ENCODE measurements around the gene SLC25A22. TPM values are rescaled to one million over a fixed set of nuclear protein-coding genes. Genes with fewer than 3 reads are reported as not detected.

Gene SLC25A22
- total RNA-seq, 2 experiments from 2014 or later, result 9.1 to 11.1 TPM

DNA sequence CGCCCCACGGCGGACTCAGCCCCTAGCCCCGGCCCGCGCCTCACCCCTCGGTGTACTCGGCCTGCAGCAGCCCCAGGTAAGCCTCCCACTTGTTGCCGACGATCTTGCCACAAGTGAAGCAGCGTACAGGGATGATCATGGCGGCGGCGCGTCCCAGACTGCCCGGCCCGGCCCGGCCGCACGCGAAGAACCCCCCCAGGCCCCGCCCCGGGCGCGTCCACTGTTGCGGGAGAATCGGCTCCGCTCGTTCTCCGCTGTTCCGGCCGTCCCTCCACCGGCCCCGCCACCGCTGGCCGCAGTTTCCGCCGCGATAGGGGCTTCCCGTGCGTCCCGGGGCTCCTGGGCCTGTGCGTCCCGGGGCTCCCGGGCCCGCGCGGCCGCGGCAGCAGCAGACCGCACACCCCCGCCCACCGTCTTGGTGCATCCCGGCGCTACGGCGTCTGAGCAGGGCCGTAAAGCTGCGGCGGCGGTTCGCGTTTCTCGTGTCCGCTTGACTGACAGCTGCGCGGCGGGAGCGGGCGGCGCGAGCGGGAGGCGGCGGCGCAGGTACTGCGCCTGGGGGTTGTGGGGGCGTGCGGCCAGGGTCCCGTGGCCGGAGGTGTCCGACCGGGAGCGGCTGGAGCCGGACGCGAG, 44.4 kb upstream of the SLC25A22 start, which contains the start of the genes POLR2L and TSPAN4:
Gene POLR2L, minus strand, starts transcription at position 160 of the 633 bp plus-strand sequence. Its CDS starts 21 bp downstream, at position 139.
Gene TSPAN4, plus strand, starts transcription at position 483 of the 633 bp plus-strand sequence. CDS start 7,453 bp downstream, outside the sequence.
- Histone ChIP-seq H3K9me3 (ENCODE audit: control insufficient read depth in 1 of 2, insufficient read depth in 1 of 2, low read length in 2 of 2) (no peaks in the 10 kb centered on the region), H3K27me3 (ENCODE audit: control insufficient read depth in 1 of 2, insufficient read depth in 2 of 2, low read length in 2 of 2) (peaks cover 0 to 2% of the 10 kb centered on the region in 2 experiments), H3K27ac (ENCODE audit: low read depth in 1 of 2, low read length in 2 of 2) (peak within 1 kb of the TSS in 1 of 2 donors; percentile 50), H3K36me3 (ENCODE audit: insufficient read depth, low read length) (peaks cover 26% of the 10 kb centered on the region), H3K4me3 (ENCODE audit: low read length) (peak within 1 kb of the TSS; percentile 91), H3K4me1 (ENCODE audit: insufficient read depth, low read length) (peaks cover 43% of the 10 kb centered on the region)
- H3K36me3 Mint-ChIP-seq (ENCODE audit: low read depth), result peaks cover 22% of the 10 kb centered on the region
- H3K4me3 Mint-ChIP-seq, result peak within 1 kb of the TSS; percentile 87
- no peaks in the 10 kb centered on the region for H3K27me3 Mint-ChIP-seq
- intact Hi-C loops (cut with DNase I, micrococcal nuclease), result loop anchor here (1.0 to 10.0 kb wide), 6 partner anchors 22 to 732 kb away; partner anchors contain the start of genes AP2A2 (in 1 of the 2), DUSP8 (in 1 of the 2) and RPLP2 (in 1 of the 2)
- ATAC-seq (ENCODE audit: poor library complexity), result peak; percentile 83
- ChIA-PET POLR2A (interaction anchor here (0.6 to 7.6 kb wide), 5 partner anchors 12 to 147 kb away, joined by 3 to 71 read pairs (median 10); partner anchors contain the start of genes CD151, CRACR2B, PNPLA2 and RPLP2), CTCF (no interaction called here)
- peak within 1 kb of the TSS; percentile 55 for H3K27ac Mint-ChIP-seq
- peak; percentile 76 to 94 (median 86) for DNase-seq
- H3K9me3 Mint-ChIP-seq, result no peaks in the 10 kb centered on the region
- peaks cover 6% of the 10 kb centered on the region for H3K4me1 Mint-ChIP-seq (ENCODE audit: low read depth)
- TF ChIP-seq, protein P1, sequence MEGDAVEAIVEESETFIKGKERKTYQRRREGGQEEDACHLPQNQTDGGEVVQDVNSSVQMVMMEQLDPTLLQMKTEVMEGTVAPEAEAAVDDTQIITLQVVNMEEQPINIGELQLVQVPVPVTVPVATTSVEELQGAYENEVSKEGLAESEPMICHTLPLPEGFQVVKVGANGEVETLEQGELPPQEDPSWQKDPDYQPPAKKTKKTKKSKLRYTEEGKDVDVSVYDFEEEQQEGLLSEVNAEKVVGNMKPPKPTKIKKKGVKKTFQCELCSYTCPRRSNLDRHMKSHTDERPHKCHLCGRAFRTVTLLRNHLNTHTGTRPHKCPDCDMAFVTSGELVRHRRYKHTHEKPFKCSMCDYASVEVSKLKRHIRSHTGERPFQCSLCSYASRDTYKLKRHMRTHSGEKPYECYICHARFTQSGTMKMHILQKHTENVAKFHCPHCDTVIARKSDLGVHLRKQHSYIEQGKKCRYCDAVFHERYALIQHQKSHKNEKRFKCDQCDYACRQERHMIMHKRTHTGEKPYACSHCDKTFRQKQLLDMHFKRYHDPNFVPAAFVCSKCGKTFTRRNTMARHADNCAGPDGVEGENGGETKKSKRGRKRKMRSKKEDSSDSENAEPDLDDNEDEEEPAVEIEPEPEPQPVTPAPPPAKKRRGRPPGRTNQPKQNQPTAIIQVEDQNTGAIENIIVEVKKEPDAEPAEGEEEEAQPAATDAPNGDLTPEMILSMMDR (IDR thresholded peaks at IDR 0.05), result no peak

DNA sequence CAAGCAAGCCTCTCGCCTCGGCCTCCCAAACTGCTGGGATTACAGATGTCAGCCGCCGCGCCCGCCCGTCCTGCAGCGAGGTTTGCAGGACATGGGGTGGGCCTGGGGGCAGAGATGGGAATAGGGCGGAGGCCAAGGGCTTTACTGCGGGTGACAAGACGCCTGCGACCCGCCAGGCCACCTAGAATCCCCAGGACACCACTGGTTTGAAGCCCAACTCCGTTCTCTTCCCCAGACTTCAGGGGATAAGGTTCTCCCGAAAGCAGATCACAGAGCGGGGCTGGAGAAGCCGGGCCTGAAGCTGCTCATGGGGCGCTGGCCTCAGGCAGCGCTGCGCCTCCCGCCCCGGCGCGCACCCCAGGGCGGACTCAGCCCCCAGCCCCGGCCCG, 43.9 kb upstream of the SLC25A22 start:
- peak overlapping the region; percentile 91 for H3K4me3 ChIP-seq (ENCODE audit: low read length)
- peak overlapping the region; percentile 42 for H3K27ac Mint-ChIP-seq

More for the DNA sequence above, 43.9 kb upstream of the SLC25A22 start:
- Mint-ChIP-seq H3K4me1 (ENCODE audit: low read depth) (peaks cover 6% of the 10 kb centered on the region), H3K27me3 (no peaks in the 10 kb centered on the region), H3K36me3 (ENCODE audit: low read depth) (peaks cover 22% of the 10 kb centered on the region), H3K9me3 (no peaks in the 10 kb centered on the region), H3K4me3 (peak overlapping the region; percentile 87)
- Histone ChIP-seq H3K4me1 (ENCODE audit: insufficient read depth, low read length) (peaks cover 43% of the 10 kb centered on the region), H3K27me3 (ENCODE audit: control insufficient read depth in 1 of 2, insufficient read depth in 2 of 2, low read length in 2 of 2) (peaks cover 0 to 2% of the 10 kb centered on the region in 2 experiments), H3K9me3 (ENCODE audit: control insufficient read depth in 1 of 2, insufficient read depth in 1 of 2, low read length in 2 of 2) (no peaks in the 10 kb centered on the region), H3K36me3 (ENCODE audit: insufficient read depth, low read length) (peaks cover 28% of the 10 kb centered on the region), H3K27ac (ENCODE audit: low read depth in 1 of 2, low read length in 2 of 2) (peak overlapping the region in 1 of 2 donors; percentile 50)
- intact Hi-C loops (cut with DNase I, micrococcal nuclease), result loop anchor here (1.0 to 10.0 kb wide), 6 partner anchors 22 to 733 kb away; partner anchors contain the start of genes AP2A2 (in 1 of the 2), DUSP8 (in 1 of the 2) and RPLP2 (in 1 of the 2)
- TF ChIP-seq, protein P1 (IDR thresholded peaks at IDR 0.05), result no peak
- ATAC-seq (ENCODE audit: poor library complexity) (peak; percentile 45), DNase-seq (no peak)
- CTCF ChIA-PET, result no interaction called here
- POLR2A ChIA-PET, result interaction anchor here (1.0 to 7.6 kb wide), 3 partner anchors 12 to 33 kb away, joined by 4 to 71 read pairs (median 49); partner anchors contain the start of genes CD151, CRACR2B, PNPLA2 and RPLP2
